Hepatocyte (in vitro differentiated cells): ENCODE measurements around the gene TRAPPC3L. TPM values are rescaled to one million over a fixed set of nuclear protein-coding genes. Genes with fewer than 3 reads are reported as not detected.

Experiments used
- DNase-seq: peaks from one replicate; pipeline ENCODE4 v3.0.0-alpha.2; 2016; ENCODE audit warnings: low spot score
- H2AFZ ChIP-seq: fragments of 200-600 bp; sonication (generic); 2 replicates; pipeline ENCODE4 v1.6.0; 2016; ENCODE audit warnings: antibody characterized with exemption, mild to moderate bottlenecking
- H3K27ac ChIP-seq: fragments of 200-600 bp; sonication (generic); 2 replicates; pipeline ENCODE4 v1.5.1; 2016; ENCODE audit warnings: mild to moderate bottlenecking
- H3K27me3 ChIP-seq: fragments of 200-600 bp; sonication (generic); 2 replicates; pipeline ENCODE4 v1.6.1; 2016
- H3K36me3 ChIP-seq: fragments of 200-600 bp; sonication (generic); replicated peaks from 2 replicates; pipeline ENCODE4 v1.5.1; 2016; ENCODE audit warnings: low read depth; ENCODE audit not compliant: insufficient read depth
- H3K4me1 ChIP-seq: fragments of 200-600 bp; sonication (generic); 2 replicates; pipeline ENCODE4 v1.5.1; 2016; ENCODE audit warnings: mild to moderate bottlenecking, moderate library complexity; ENCODE audit not compliant: insufficient read depth
- H3K4me2 ChIP-seq: fragments of 200-600 bp; sonication (generic); 2 replicates; pipeline ENCODE4 v1.6.0; 2016
- H3K4me3 ChIP-seq: fragments of 200-600 bp; sonication (generic); 2 replicates; pipeline ENCODE4 v1.5.1; 2016; ENCODE audit warnings: mild to moderate bottlenecking
- H3K79me2 ChIP-seq: fragments of 200-600 bp; sonication (generic); 2 replicates; pipeline ENCODE4 v1.6.0; 2017; ENCODE audit warnings: mild to moderate bottlenecking
- H3K9me2 ChIP-seq: fragments of 200-600 bp; sonication (generic); replicated peaks from 2 replicates; pipeline ENCODE4 v1.6.0; 2017; ENCODE audit warnings: mild to moderate bottlenecking; ENCODE audit not compliant: insufficient read depth
- H3K9me3 ChIP-seq: fragments of 200-600 bp; sonication (generic); 2 replicates; pipeline ENCODE4 v1.5.1; 2016; ENCODE audit warnings: low read depth, mild to moderate bottlenecking
- H4K20me1 ChIP-seq: fragments of 200-600 bp; sonication (generic); 2 replicates; pipeline ENCODE4 v1.6.0; 2016; ENCODE audit warnings: mild to moderate bottlenecking; ENCODE audit not compliant: insufficient read depth, poor library complexity, severe bottlenecking
- EZH2 ChIP-seq: fragments of 200-600 bp; sonication (generic); IDR thresholded peaks from 2 replicates; pipeline ENCODE4 v1.6.1; 2016; ENCODE audit warnings: antibody characterized with exemption, mild to moderate bottlenecking, borderline replicate concordance
- EZH2phosphoT487 ChIP-seq: fragments of 200-600 bp; sonication (generic); IDR thresholded peaks from one replicate; pipeline ENCODE4 v1.6.1; 2018; ENCODE audit warnings: antibody characterized with exemption, mild to moderate bottlenecking, low read depth, moderate library complexity; ENCODE audit not compliant: unreplicated experiment, severe bottlenecking
- WGBS: methylation state at CpG from one replicate; pipeline ENCODE4 v1.1.6; 2016; ENCODE audit warnings: low lambda C conversion rate; ENCODE audit errors: missing lambda C conversion rate; 5-methylcytosine and 5-hydroxymethylcytosine counted together
- polyA plus RNA-seq: library from polyadenylated mRNA; unstranded; fragments of >200 nt; fragmentation: Nextera tagmentation; extraction: Ambion mirVana; gene quantifications from 2 replicates; pipeline ENCODE4 v1.2.1, GENCODE V29; 2016
- total RNA-seq: library from RNA; depleted of rRNA; stranded (reverse); fragments of >200 nt; gene quantifications from 2 replicates; pipeline ENCODE4 v1.2.3, GENCODE V29; 2014
- TF ChIP-seq, protein P1 (sequence below): fragments of 200-600 bp; sonication (generic); IDR thresholded peaks from 2 replicates; pipeline ENCODE4 v1.5.1; 2016; ENCODE audit warnings: antibody characterized with exemption, mild to moderate bottlenecking; ENCODE audit not compliant: poor library complexity

Gene TRAPPC3L
- total and polyA plus RNA-seq, 2 experiments from 2014 or later: 0.40 to 1.2 TPM

GRCh38 chr6:116483616-116484015 is 61.9 kb downstream of the TRAPPC3L start:
- no peak for DNase-seq
- Histone ChIP-seq H3K4me1 (no peaks in the 10 kb centered on the region), H3K36me3 (no peaks in the 10 kb centered on the region), H3K27ac (no peak overlapping the region), H3K27me3 (no peaks in the 10 kb centered on the region), H3K79me2 (no peaks in the 10 kb centered on the region), H3K4me3 (no peak overlapping the region), H3K4me2 (no peak overlapping the region), H3K9me3 (no peaks in the 10 kb centered on the region), H3K9me2 (no peaks in the 10 kb centered on the region), H4K20me1 (no peaks in the 10 kb centered on the region), H2AFZ (no peak overlapping the region)
- TF ChIP-seq, protein P1, sequence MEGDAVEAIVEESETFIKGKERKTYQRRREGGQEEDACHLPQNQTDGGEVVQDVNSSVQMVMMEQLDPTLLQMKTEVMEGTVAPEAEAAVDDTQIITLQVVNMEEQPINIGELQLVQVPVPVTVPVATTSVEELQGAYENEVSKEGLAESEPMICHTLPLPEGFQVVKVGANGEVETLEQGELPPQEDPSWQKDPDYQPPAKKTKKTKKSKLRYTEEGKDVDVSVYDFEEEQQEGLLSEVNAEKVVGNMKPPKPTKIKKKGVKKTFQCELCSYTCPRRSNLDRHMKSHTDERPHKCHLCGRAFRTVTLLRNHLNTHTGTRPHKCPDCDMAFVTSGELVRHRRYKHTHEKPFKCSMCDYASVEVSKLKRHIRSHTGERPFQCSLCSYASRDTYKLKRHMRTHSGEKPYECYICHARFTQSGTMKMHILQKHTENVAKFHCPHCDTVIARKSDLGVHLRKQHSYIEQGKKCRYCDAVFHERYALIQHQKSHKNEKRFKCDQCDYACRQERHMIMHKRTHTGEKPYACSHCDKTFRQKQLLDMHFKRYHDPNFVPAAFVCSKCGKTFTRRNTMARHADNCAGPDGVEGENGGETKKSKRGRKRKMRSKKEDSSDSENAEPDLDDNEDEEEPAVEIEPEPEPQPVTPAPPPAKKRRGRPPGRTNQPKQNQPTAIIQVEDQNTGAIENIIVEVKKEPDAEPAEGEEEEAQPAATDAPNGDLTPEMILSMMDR: no peak
- TF ChIP-seq EZH2phosphoT487: no peak
- no peak for TF ChIP-seq EZH2
- WGBS: 49% methylated on average over 2 of the region's 2 CpGs

GRCh38 chr6:116482780-116483179 is 62.7 kb downstream of the TRAPPC3L start:
- no peak for DNase-seq
- WGBS: 82% methylated on average over 1 of the region's 1 CpG
- H3K4me2 ChIP-seq: no peak overlapping the region
- no peaks in the 10 kb centered on the region for H3K27me3 ChIP-seq
- no peaks in the 10 kb centered on the region for H3K4me1 ChIP-seq
- no peaks in the 10 kb centered on the region for H3K9me3 ChIP-seq
- H3K79me2 ChIP-seq: no peaks in the 10 kb centered on the region
- H4K20me1 ChIP-seq: no peaks in the 10 kb centered on the region
- no peak overlapping the region for H3K27ac ChIP-seq
- H3K9me2 ChIP-seq: no peaks in the 10 kb centered on the region
- TF ChIP-seq EZH2phosphoT487 (no peak), EZH2 (no peak)
- TF ChIP-seq, protein P1: no peak
- H3K4me3 ChIP-seq: no peak overlapping the region
- H2AFZ ChIP-seq: no peak overlapping the region
- no peaks in the 10 kb centered on the region for H3K36me3 ChIP-seq

DNA sequence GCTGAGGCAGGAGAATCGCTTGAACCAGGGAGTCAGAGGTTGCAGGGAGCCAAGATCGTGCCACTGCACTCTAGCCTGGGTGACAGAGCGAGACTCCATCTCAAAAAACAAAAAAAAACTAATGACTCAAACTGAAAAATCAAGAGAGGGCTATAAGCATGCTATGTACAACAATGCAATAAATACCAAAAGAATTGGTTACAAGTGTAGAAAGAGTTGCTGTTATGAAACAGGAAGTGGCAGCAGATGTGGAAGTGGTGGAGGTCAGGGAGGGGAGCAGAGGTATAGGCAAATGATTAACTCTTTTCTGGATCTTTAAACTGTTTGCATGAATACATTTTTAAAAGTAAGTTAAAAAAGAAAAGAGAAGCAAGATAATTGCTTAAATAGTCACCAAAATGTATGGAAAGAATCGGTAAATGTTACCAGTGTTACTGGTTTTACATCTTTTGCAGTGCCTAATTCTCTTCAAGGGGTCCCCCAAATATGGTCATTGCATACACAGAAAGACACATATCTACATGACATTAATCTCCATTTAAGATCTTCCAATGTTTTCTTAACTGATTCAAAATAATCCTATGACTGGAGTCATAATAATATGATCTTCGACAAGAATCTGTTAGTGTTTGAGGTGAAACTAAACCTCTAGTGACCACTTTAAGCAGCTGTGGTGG is 69.3 kb downstream of the TRAPPC3L start:
- Histone ChIP-seq H3K79me2 (no peaks in the 10 kb centered on the region), H3K4me1 (peaks cover 4% of the 10 kb centered on the region), H3K36me3 (no peaks in the 10 kb centered on the region), H3K4me2 (no peak overlapping the region), H3K4me3 (no peak overlapping the region), H2AFZ (no peak overlapping the region), H3K9me2 (no peaks in the 10 kb centered on the region), H3K27me3 (no peaks in the 10 kb centered on the region), H3K9me3 (no peaks in the 10 kb centered on the region), H4K20me1 (no peaks in the 10 kb centered on the region), H3K27ac (no peak overlapping the region)
- DNase-seq: no peak
- TF ChIP-seq, protein P1: no peak
- TF ChIP-seq EZH2 (no peak), EZH2phosphoT487 (no peak)
- 91% methylated on average over 5 of the region's 5 CpGs for WGBS
